K562 (cell line): Measurements from ENCODE around the gene UHRF1. TPM values are rescaled to one million over a fixed set of nuclear protein-coding genes. Genes with fewer than 3 reads are reported as not detected.

Experiments used
- ATAC-seq: fragments of 200-7000 bp; cut with Tn5 transposase; 3 replicates; pipeline ENCODE4 v1.9.1; 2020; ENCODE audit warnings: moderate library complexity
- BruUV-seq: library from RNA; stranded (reverse); fragments of 400-500 nt; replicated peaks from 2 replicates; lab custom pipeline; 2021; lab: Mats Ljungman, UMichigan
- CTCF ChIA-PET: fragments of 300-600 bp; formaldehyde crosslinking; extraction: SDS; loops from one replicate; lab custom pipeline; 2021; ENCODE audit warnings: low intra/inter-chr PET ratio; lab: Yijun Ruan, JAX
- POLR2A ChIA-PET: fragments of 300-600, 350-650 bp; sonication (Branson Sonifier 250); formaldehyde crosslinking; extraction: SDS; loops from one replicate; lab custom pipeline; 2021; ENCODE audit warnings: antibody characterized with exemption, inconsistent platforms; lab: Yijun Ruan, JAX
- DNase-seq, 4 experiments: peaks; one replicate each; pipeline versions ENCODE4 v3.0.0 to v3.0.0-alpha.2; 2011 to 2018; ENCODE audit warnings: low spot score in 3 of 4, mixed read lengths in 3 of 4; ENCODE audit errors: extremely low read depth in 1 of 4
- FAIRE-seq: peaks from 2 replicates; lab custom pipeline; 2011; peaks lifted over from hg19 to GRCh38; lab: Jason Lieb, UNC
- H2AFZ ChIP-seq: 2 replicates; pipeline ENCODE4 v1.6.0; 2011; ENCODE audit warnings: low read depth, low read length, control low read depth, inconsistent platforms
- H3K27ac ChIP-seq: fragments of 200-600 bp; 3 replicates; pipeline ENCODE4 v1.8.0; 2011; ENCODE audit warnings: low read depth, mild to moderate bottlenecking, control low read depth, inconsistent platforms, low read length, moderate library complexity, mixed read lengths; ENCODE audit errors: extremely low read depth
- H3K27me3 ChIP-seq, 2 experiments: fragments of 300-600 bp in 1 of 2; 2 replicates in 1 of 2; 3 replicates in 1 of 2; pipeline versions ENCODE4 v1.6.0 to v1.8.0; 2011; ENCODE audit warnings: inconsistent platforms in 2 of 2, low read length in 2 of 2, mild to moderate bottlenecking in 1 of 2, mixed read lengths in 1 of 2, moderate library complexity in 1 of 2; ENCODE audit not compliant: control insufficient read depth in 2 of 2, insufficient read depth in 2 of 2
- H3K36me3 ChIP-seq: fragments of 300-600 bp; 3 replicates; pipeline ENCODE4 v1.8.0; 2011; ENCODE audit warnings: mild to moderate bottlenecking, low read length, inconsistent platforms; ENCODE audit not compliant: control insufficient read depth, insufficient read depth
- H3K4me1 ChIP-seq, 2 experiments: fragments of 200-600 bp in 1 of 2; replicated peaks in 1 of 2; 2 replicates in 1 of 2; 3 replicates in 1 of 2; pipeline versions ENCODE4 v1.5.1 to v1.8.0; 2011; ENCODE audit warnings: inconsistent platforms in 2 of 2, low read length in 2 of 2, mild to moderate bottlenecking in 1 of 2, mixed read lengths in 1 of 2, moderate library complexity in 1 of 2; ENCODE audit not compliant: control insufficient read depth in 2 of 2, insufficient read depth in 2 of 2
- H3K4me2 ChIP-seq: 2 replicates; pipeline ENCODE4 v1.6.1; 2011; ENCODE audit warnings: low read length, control low read depth, inconsistent platforms, mixed read lengths; ENCODE audit not compliant: insufficient read depth
- H3K4me3 ChIP-seq: fragments of 200-600 bp; sonication (generic), shearing (Covaris generic); 2 replicates; pipeline ENCODE4 v1.5.1; 2016; ENCODE audit warnings: control low read depth, inconsistent platforms
- H3K79me2 ChIP-seq: fragments of 200-600 bp; 3 replicates; pipeline ENCODE4 v1.8.0; 2011; ENCODE audit warnings: low read length, inconsistent platforms; ENCODE audit not compliant: control insufficient read depth, insufficient read depth
- H3K9ac ChIP-seq, 2 experiments: 2 replicates each; pipeline versions ENCODE4 v1.6.0 to v1.6.1; 2011; ENCODE audit warnings: low read depth in 2 of 2, low read length in 2 of 2, control low read depth in 1 of 2, inconsistent platforms in 1 of 2, mild to moderate bottlenecking in 1 of 2, mixed read lengths in 1 of 2; ENCODE audit not compliant: insufficient read depth in 1 of 2
- H3K9me1 ChIP-seq: one replicate; pipeline ENCODE4 v1.6.0; 2011; ENCODE audit warnings: inconsistent platforms, mild to moderate bottlenecking, low read length, moderate library complexity; ENCODE audit not compliant: control insufficient read depth, insufficient read depth
- H3K9me3 ChIP-seq: replicated peaks from 2 replicates; pipeline ENCODE4 v1.5.1; 2011; ENCODE audit warnings: low read depth, low read length, inconsistent platforms; ENCODE audit not compliant: control insufficient read depth, insufficient read depth
- H4K20me1 ChIP-seq: replicated peaks from 2 replicates; pipeline ENCODE4 v1.6.1; 2011; ENCODE audit warnings: low read length, inconsistent platforms, mixed read lengths; ENCODE audit not compliant: control insufficient read depth, insufficient read depth
- AFF1 ChIP-seq, 2 experiments: fragments of 450-650 bp; IDR thresholded peaks; 2 replicates each; pipeline ENCODE4 v1.6.1; 2018; ENCODE audit warnings: mild to moderate bottlenecking in 2 of 2, low read depth in 1 of 2; ENCODE audit not compliant: partially characterized antibody in 2 of 2
- ETV1 ChIP-seq: fragments of 450-650 bp; conservative IDR thresholded peaks from 2 replicates; pipeline ENCODE4 v1.6.1; 2016; ENCODE audit warnings: missing genetic modification characterization, control low read depth, low read depth, missing compliant biosample characterization
- FOXJ3 ChIP-seq: sonication (generic); formaldehyde crosslinking; IDR thresholded peaks from 2 replicates; pipeline ENCODE4 v1.4.0; 2020; ENCODE audit warnings: mild to moderate bottlenecking, missing genetic modification reagents
- NR2F6 ChIP-seq: fragments of 450-650 bp; formaldehyde crosslinking; IDR thresholded peaks from 2 replicates; pipeline ENCODE4 v1.4.0; 2020; ENCODE audit warnings: mild to moderate bottlenecking
- TEAD1 ChIP-seq, 2 experiments: fragments of 450-650 bp in 1 of 2; sonication (generic) in 1 of 2; formaldehyde crosslinking; IDR thresholded peaks; 2 replicates each; pipeline versions ENCODE4 v1.4.0 to v1.8.0; 2020 to 2022; ENCODE audit warnings: mild to moderate bottlenecking in 2 of 2, missing genetic modification reagents in 1 of 2
- UBTF ChIP-seq, 2 experiments: IDR thresholded peaks; 2 replicates each; pipeline ENCODE4 v1.6.1; 2012; ENCODE audit warnings: improper control_type of control experiment in 2 of 2, low read depth in 2 of 2, low read length in 2 of 2, borderline replicate concordance in 1 of 2
- ZBTB7A ChIP-seq: IDR thresholded peaks from 2 replicates; pipeline ENCODE4 v1.6.1; 2011; ENCODE audit warnings: low read depth, mild to moderate bottlenecking, low read length, moderate library complexity, borderline replicate concordance; ENCODE audit not compliant: control insufficient read depth
- ZNF785 ChIP-seq: fragments of 250-450 bp; sonication (Bioruptor Pico); IDR thresholded peaks from 2 replicates; pipeline ENCODE4 v1.4.0; 2020; ENCODE audit warnings: mild to moderate bottlenecking
- WGBS: fragments of 100-300 bp; shearing (Covaris generic); methylation state at CpG from one replicate; pipeline ENCODE4 v1.1.6; 2016; ENCODE audit warnings: low coverage, mixed read lengths; ENCODE audit not compliant: insufficient coverage; ENCODE audit errors: missing lambda C conversion rate; 5-methylcytosine and 5-hydroxymethylcytosine counted together
- in situ Hi-C: fragments of 300-500 bp; cut with MboI; formaldehyde crosslinking; loops from 4 replicates; pipeline ENCODE4 v1.15.0; 2018; ENCODE audit warnings: inconsistent platforms, mixed read lengths
- intact Hi-C: fragments of 100-400 bp; cut with micrococcal nuclease; formaldehyde crosslinking; loops from 2 replicates; pipeline ENCODE4 v1.14.2; 2022
- polyA plus RNA-seq, 8 experiments: library from polyadenylated mRNA; depleted of rRNA in 4 of 8; stranded (reverse) in 5 of 8; unstranded in 3 of 8; fragments of >200 nt; fragmentation: Nextera tagmentation in 2 of 8; fragmentation: Illumina TruSeq in 1 of 8; extraction: Ambion mirVana in 2 of 8; extraction: Trizol in 1 of 8; gene quantifications; 2 replicates each; pipeline versions ENCODE4 v1.2.1 to v1.2.3, GENCODE V29; 2011 to 2014; ENCODE audit warnings: inconsistent platforms in 1 of 8, missing spikeins in 1 of 8
- total RNA-seq, 7 experiments: library from RNA; depleted of rRNA in 6 of 7; stranded (reverse); fragments of >200 nt in 6 of 7; fragmentation: Illumina TruSeq in 2 of 7; extraction: Trizol in 2 of 7; gene quantifications; 2 replicates each; pipeline versions ENCODE4 v1.2.1 to v1.2.3, GENCODE V29; 2011 to 2021; ENCODE audit warnings: low replicate concordance in 1 of 7
- TF ChIP-seq, protein P1 (sequence below): fragments of 200-800 bp; sonication (Bioruptor generic); IDR thresholded peaks from 2 replicates; pipeline ENCODE4 v1.6.1; 2017; ENCODE audit warnings: missing genetic modification characterization, missing compliant biosample characterization
- TF ChIP-seq, protein P2 (sequence below), 2 experiments: IDR thresholded peaks; 2 replicates each; pipeline ENCODE4 v1.6.1; 2011; ENCODE audit warnings: borderline replicate concordance in 1 of 2, control low read depth in 1 of 2, low read depth in 1 of 2, low read length in 1 of 2, mild to moderate bottlenecking in 1 of 2, mixed read lengths in 1 of 2, moderate library complexity in 1 of 2; ENCODE audit not compliant: insufficient read depth in 1 of 2, insufficient read length in 1 of 2, poor library complexity in 1 of 2, severe bottlenecking in 1 of 2; ENCODE audit errors: extremely low read depth in 1 of 2

UHRF1 gene
- total and polyA plus RNA-seq, 9 of the 15 experiments (the other 6 are each of a cell fraction or from before 2014, with no cell fraction given), result 6.0 to 101 (median 30.9) TPM

- no TSS peak for BruUV-seq
- in situ Hi-C loops, result no loop called here
- Histone ChIP-seq H3K36me3 (peaks cover 5% of the 10 kb centered on the region; the same call in 2 of the 3 replicates), H3K9ac (peak overlapping the region; percentile 56 to 96; a peak in 3 of 4 replicates), H3K79me2 (peaks cover 47% of the 10 kb centered on the region), H4K20me1 (peaks cover 33% of the 10 kb centered on the region), H3K27me3 (no peaks in the 10 kb centered on the region; a peak in 1 of 5 replicates), H3K27ac (peak overlapping the region; percentile 49; the same call in 2 of the 3 replicates), H3K9me1 (peaks cover 12% of the 10 kb centered on the region), H2AFZ (no peak overlapping the region), H3K4me2 (peak overlapping the region; percentile 89), H3K9me3 (no peaks in the 10 kb centered on the region), H3K4me1 (peaks cover 16 to 52% of the 10 kb centered on the region in 2 experiments; a peak in 4 of 5 replicates), H3K4me3 (peak overlapping the region; percentile 61)
- ATAC-seq (no peak), DNase-seq (no peak), FAIRE-seq (no peak)
- ChIA-PET POLR2A (interaction anchor here (0.6 to 1.6 kb wide), 5 partner anchors 11 to 100 kb away, joined by 3 to 10 read pairs (median 3); no protein-coding TSS in a partner anchor), CTCF (no interaction called here)
- intact Hi-C loops, result no loop called here
- 0% methylated on average over 2 of the region's 54 CpGs for WGBS
- TF ChIP-seq UBTF (IDR thresholded peaks at IDR 0.05; ENCODE audit: borderline replicate concordance in 1 of 2, low read depth in 2 of 2, low read length in 2 of 2), result peak; percentile 90 to 93; a peak in 3 of 4 replicates
- TF ChIP-seq, protein P1, sequence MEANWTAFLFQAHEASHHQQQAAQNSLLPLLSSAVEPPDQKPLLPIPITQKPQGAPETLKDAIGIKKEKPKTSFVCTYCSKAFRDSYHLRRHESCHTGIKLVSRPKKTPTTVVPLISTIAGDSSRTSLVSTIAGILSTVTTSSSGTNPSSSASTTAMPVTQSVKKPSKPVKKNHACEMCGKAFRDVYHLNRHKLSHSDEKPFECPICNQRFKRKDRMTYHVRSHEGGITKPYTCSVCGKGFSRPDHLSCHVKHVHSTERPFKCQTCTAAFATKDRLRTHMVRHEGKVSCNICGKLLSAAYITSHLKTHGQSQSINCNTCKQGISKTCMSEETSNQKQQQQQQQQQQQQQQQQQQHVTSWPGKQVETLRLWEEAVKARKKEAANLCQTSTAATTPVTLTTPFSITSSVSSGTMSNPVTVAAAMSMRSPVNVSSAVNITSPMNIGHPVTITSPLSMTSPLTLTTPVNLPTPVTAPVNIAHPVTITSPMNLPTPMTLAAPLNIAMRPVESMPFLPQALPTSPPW (CRISPR knock-in tag), result 0 out of 2 replicates have a peak, but pooled peaks have one; percentile 81
- TF ChIP-seq NR2F6 (CRISPR knock-in tag), result no peak
- no peak for TF ChIP-seq ZNF785 (CRISPR knock-in tag)
- no peak for TF ChIP-seq FOXJ3 (CRISPR knock-in tag)
- TF ChIP-seq, protein P2, sequence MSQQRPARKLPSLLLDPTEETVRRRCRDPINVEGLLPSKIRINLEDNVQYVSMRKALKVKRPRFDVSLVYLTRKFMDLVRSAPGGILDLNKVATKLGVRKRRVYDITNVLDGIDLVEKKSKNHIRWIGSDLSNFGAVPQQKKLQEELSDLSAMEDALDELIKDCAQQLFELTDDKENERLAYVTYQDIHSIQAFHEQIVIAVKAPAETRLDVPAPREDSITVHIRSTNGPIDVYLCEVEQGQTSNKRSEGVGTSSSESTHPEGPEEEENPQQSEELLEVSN (IDR thresholded peaks at IDR 0.05; ENCODE audit: borderline replicate concordance in 1 of 2, extremely low read depth in 1 of 2, insufficient read depth in 1 of 2, insufficient read length in 1 of 2, low read depth in 1 of 2, low read length in 1 of 2, poor library complexity in 1 of 2, severe bottlenecking in 1 of 2), result peak in 1 of 2 experiments; percentile 35
- TF ChIP-seq AFF1 (IDR thresholded peaks at IDR 0.05; ENCODE audit: low read depth in 1 of 2, partially characterized antibody in 2 of 2), result no peak
- no peak for TF ChIP-seq ETV1 (tag)
- TF ChIP-seq ZBTB7A, result peak; percentile 65; the same call in 1 of the 2 replicates
- 0 out of 4 replicates have a peak, but pooled peaks of 1 of the 2 experiments have one; percentile 16 for TF ChIP-seq TEAD1 (CRISPR knock-in tag; IDR thresholded peaks at IDR 0.05)
Observed at GRCh38 chr19:4969292-4969771, 60.0 kb downstream of the UHRF1 start.
